ENCODE measurements around the gene BCL2L1.

BCL2L1 gene

GRCh38 chr20:31691646-31692275 is 30.9 kb downstream of the BCL2L1 start:
- no peak for DNase-seq

- DNase-seq: no peak
Measured at GRCh38 chr20:31690124-31690666, 32.5 kb downstream of the BCL2L1 start.

- no peak for DNase-seq
Measured at GRCh38 chr20:31689141-31689540, 33.5 kb downstream of the BCL2L1 start.

GRCh38 chr20:31687777-31688176 is 34.9 kb downstream of the BCL2L1 start:
- DNase-seq: no peak

- no peak for DNase-seq
Measured at GRCh38 chr20:31685853-31686643, 36.6 kb downstream of the BCL2L1 start.

GRCh38 chr20:31684153-31685015 is 38.3 kb downstream of the BCL2L1 start:
- DNase-seq: no peak

- no peak for DNase-seq
Measured at GRCh38 chr20:31682927-31683326, 39.7 kb downstream of the BCL2L1 start.

GRCh38 chr20:31682352-31682751 is 40.3 kb downstream of the BCL2L1 start:
- DNase-seq: no peak

- DNase-seq: no peak
Measured at GRCh38 chr20:31681769-31682168, 40.9 kb downstream of the BCL2L1 start.

GRCh38 chr20:31681128-31681727 is 41.4 kb downstream of the BCL2L1 start:
- no peak for DNase-seq

- no peak for DNase-seq
Measured at GRCh38 chr20:31680286-31681127, 42.2 kb downstream of the BCL2L1 start.

GRCh38 chr20:31679357-31680285 is 43.0 kb downstream of the BCL2L1 start:
- no peak for DNase-seq

- no peak for DNase-seq
Measured at GRCh38 chr20:31678389-31679356, 44.0 kb downstream of the BCL2L1 start.

GRCh38 chr20:31677553-31678260 is 45.0 kb downstream of the BCL2L1 start:
- no peak for DNase-seq

GRCh38 chr20:31676609-31676989 is 46.1 kb downstream of the BCL2L1 start:
- DNase-seq: no peak

GRCh38 chr20:31675828-31676608 is 46.6 kb downstream of the BCL2L1 start:
- peak; percentile 59 for DNase-seq

GRCh38 chr20:31674895-31675827 is 47.5 kb downstream of the BCL2L1 start:
- DNase-seq: peak; percentile 59

Data from activated T-cell treated with anti-CD3 and anti-CD28 coated beads, Interleukin-2, amount 50 U/mL, for 1 hour (primary cell).